AG10803 (cell line): ENCODE results near the gene ADGRL3.

Experiments
- DNase-seq: peaks from one replicate; pipeline ENCODE4 v3.0.0; 2010; ENCODE audit warnings: low read depth
- H3K4me3 ChIP-seq: 2 replicates; pipeline ENCODE4 v1.5.1; 2011; ENCODE audit warnings: mild to moderate bottlenecking, low read length, control low read depth
- TF ChIP-seq, protein P1 (sequence below): conservative IDR thresholded peaks from 2 replicates; pipeline ENCODE4 v1.5.1; 2011; ENCODE audit warnings: mild to moderate bottlenecking, low read length, control low read depth, inconsistent platforms

ADGRL3 gene

DNA sequence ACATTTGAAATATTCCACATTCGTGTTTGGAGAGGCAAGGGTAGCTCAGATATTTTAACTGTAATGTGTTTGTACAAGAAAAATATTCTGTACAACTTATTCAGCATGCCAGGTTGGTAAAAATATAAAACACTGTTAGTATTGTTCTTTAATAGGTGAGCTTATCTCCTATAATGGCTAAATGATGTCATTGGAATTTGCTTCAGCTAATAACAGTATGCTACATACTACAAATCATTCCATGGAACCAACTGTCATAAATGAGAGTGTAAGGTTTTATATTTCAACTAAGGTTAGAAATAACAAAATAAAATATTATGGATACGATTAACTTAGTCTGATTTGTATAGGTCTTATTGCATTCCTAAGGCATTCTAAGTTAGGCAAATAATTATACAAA, 206.6 kb downstream of the ADGRL3 start:
- DNase-seq, result no peak
- TF ChIP-seq, protein P1, sequence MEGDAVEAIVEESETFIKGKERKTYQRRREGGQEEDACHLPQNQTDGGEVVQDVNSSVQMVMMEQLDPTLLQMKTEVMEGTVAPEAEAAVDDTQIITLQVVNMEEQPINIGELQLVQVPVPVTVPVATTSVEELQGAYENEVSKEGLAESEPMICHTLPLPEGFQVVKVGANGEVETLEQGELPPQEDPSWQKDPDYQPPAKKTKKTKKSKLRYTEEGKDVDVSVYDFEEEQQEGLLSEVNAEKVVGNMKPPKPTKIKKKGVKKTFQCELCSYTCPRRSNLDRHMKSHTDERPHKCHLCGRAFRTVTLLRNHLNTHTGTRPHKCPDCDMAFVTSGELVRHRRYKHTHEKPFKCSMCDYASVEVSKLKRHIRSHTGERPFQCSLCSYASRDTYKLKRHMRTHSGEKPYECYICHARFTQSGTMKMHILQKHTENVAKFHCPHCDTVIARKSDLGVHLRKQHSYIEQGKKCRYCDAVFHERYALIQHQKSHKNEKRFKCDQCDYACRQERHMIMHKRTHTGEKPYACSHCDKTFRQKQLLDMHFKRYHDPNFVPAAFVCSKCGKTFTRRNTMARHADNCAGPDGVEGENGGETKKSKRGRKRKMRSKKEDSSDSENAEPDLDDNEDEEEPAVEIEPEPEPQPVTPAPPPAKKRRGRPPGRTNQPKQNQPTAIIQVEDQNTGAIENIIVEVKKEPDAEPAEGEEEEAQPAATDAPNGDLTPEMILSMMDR, result no peak

DNA sequence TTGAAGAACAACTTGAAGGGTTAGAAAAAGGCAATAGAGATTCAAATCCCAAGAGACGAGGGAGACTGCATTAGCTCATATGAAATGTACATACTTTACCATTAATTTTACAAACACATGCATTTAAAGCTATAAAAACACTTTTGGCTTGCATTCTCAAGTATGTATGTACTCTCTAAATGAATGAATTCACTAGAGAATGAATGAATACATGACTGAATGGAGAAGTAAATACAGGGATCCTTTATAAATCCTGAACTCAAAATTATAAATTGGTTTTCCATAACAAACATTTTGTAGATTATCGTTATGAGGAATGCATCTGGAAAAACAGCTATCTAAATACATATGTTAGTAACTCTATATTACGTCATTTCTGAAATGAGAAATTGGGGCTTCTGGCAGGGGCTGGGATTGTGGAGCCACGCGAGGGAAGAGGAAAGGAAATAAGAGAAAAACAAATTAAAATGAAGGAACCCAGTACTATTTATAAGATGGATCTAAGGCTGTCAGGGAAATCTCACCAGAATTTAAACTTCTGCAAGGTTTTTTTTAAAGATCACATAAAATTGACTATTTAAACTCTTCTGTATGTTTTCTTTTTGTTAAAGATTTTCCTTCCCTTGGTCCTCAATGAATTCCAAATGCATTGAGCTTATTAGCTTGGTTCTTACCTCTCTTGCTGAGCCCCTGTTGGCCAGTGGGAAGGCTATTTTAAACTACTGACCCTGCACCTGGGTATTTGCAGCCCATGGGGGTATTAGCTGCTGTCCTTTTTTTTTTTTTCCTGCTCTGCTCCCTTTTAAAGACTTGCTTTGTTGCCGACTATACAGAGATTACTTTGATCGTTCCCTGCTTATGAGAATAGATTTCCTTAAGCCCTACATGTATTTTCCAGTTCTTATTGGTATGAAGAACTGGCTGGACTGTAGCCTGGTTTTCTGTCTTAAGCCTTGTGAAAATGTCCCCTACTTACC, 207.8 kb downstream of the ADGRL3 start:
- DNase-seq, result no peak
- H3K4me3 ChIP-seq, result no peak overlapping the region
- TF ChIP-seq, protein P1, result no peak

More for the DNA sequence above, 206.6 kb downstream of the ADGRL3 start:
- H3K4me3 ChIP-seq, result no peak overlapping the region

DNA sequence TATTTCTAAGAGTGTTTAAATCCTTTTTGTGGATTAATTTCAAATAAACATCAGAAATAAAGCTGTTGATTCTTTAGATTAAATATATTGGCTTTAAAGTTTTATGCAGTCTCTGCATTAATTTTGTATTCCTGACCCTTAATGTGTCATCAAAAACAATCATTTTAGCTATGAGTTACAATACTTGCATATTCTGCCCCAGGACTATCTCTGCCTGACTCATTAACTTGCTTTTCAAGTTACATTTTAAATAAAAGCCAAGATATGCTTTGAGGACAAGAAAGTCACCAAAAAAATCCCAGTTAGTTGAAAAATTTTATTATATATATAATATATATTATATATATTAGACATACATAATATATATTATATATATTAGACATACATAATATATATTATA, 208.7 kb downstream of the ADGRL3 start:
- TF ChIP-seq, protein P1, result no peak
- no peak for DNase-seq
- no peak overlapping the region for H3K4me3 ChIP-seq

GRCh38 chr4:61411241-61411640, 211.1 kb downstream of the ADGRL3 start:
- DNase-seq, result no peak
- no peak overlapping the region for H3K4me3 ChIP-seq
- TF ChIP-seq, protein P1, result no peak

- no peak overlapping the region for H3K4me3 ChIP-seq
- DNase-seq, result no peak
- TF ChIP-seq, protein P1, result no peak
Measured at GRCh38 chr4:61425315-61425714, 225.2 kb downstream of the ADGRL3 start.

DNA sequence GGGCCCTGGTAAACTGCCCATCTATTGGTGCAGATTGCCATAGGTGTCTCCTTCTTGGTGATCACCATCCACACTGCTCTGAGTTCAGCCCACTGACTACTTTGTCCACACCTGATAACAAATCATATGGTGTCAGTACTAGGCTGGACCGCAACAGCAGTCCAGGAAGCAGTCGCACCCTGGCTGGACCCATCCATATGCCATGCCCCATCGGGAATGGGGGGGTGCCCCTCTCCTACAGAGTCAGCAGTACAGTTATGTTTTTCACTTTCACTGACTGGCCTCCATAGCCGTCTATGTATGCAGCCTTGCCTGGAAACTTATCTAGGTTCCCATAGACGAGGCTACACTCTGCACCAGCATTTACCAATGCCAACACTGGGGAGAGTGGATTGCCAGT, 226.1 kb downstream of the ADGRL3 start:
- TF ChIP-seq, protein P1, result no peak
- H3K4me3 ChIP-seq, result no peak overlapping the region
- DNase-seq, result no peak

DNA sequence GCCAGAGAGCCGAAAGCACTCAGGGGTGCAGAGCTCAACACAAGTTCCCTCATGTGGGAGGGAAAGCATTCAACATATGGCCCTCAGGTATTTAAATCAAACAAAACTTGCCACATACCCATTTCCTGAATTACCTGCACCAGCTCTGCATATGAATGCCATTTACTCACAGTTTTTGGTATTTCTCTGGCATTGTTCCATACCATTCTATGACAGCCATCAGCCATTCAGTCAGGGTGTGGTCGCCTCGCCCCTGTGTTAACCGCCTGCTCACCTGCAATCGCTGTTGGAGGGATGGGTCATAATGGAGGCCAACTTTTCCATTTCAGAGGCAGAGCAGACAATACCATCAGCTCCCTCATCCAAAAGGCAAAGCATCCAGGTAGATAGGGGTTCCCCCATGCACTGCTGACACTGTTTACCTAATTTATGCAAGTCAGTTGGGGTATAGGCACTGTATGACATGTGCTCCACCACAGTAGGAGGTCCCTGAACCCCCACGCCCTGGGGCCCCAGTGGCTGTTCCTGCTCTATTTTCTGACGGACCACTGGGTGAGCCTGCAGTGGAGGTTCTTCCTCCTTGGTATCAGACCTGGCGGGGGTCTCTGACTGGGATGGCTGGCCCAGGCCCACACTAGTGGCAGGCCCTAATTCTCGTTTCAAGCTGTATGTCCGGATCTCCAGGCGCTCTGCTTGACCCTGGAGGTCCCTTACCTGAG, 227.1 kb downstream of the ADGRL3 start:
- H3K4me3 ChIP-seq, result no peak overlapping the region
- DNase-seq, result no peak
- TF ChIP-seq, protein P1, result no peak
